Measurements from ENCODE around the gene WDR49. TPM values are rescaled to one million over a fixed set of nuclear protein-coding genes. Genes with fewer than 3 reads are reported as not detected.

Gene WDR49
- total and polyA plus RNA-seq, 2 experiments from 2014 or later: 0.95 TPM; not detected in 1

GRCh38 chr3:167538081-167538480, 115.7 kb downstream of the WDR49 start:
- TF ChIP-seq, protein P1, sequence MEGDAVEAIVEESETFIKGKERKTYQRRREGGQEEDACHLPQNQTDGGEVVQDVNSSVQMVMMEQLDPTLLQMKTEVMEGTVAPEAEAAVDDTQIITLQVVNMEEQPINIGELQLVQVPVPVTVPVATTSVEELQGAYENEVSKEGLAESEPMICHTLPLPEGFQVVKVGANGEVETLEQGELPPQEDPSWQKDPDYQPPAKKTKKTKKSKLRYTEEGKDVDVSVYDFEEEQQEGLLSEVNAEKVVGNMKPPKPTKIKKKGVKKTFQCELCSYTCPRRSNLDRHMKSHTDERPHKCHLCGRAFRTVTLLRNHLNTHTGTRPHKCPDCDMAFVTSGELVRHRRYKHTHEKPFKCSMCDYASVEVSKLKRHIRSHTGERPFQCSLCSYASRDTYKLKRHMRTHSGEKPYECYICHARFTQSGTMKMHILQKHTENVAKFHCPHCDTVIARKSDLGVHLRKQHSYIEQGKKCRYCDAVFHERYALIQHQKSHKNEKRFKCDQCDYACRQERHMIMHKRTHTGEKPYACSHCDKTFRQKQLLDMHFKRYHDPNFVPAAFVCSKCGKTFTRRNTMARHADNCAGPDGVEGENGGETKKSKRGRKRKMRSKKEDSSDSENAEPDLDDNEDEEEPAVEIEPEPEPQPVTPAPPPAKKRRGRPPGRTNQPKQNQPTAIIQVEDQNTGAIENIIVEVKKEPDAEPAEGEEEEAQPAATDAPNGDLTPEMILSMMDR (IDR thresholded peaks at IDR 0.05; ENCODE audit: low read depth, low read length): no peak
- Histone ChIP-seq H3K36me3 (no peaks in the 10 kb centered on the region), H3K9me3 (ENCODE audit: low read depth) (no peaks in the 10 kb centered on the region), H3K4me1 (ENCODE audit: low read depth) (no peaks in the 10 kb centered on the region), H3K4me3 (no peak overlapping the region), H3K27ac (no peak overlapping the region), H3K27me3 (no peaks in the 10 kb centered on the region)
- DNase-seq (ENCODE audit: low read depth in 1 of 2, low spot score in 1 of 2): no peak

GRCh38 chr3:167521006-167521355, 132.8 kb downstream of the WDR49 start:
- no peak overlapping the region for H3K4me3 ChIP-seq

DNA sequence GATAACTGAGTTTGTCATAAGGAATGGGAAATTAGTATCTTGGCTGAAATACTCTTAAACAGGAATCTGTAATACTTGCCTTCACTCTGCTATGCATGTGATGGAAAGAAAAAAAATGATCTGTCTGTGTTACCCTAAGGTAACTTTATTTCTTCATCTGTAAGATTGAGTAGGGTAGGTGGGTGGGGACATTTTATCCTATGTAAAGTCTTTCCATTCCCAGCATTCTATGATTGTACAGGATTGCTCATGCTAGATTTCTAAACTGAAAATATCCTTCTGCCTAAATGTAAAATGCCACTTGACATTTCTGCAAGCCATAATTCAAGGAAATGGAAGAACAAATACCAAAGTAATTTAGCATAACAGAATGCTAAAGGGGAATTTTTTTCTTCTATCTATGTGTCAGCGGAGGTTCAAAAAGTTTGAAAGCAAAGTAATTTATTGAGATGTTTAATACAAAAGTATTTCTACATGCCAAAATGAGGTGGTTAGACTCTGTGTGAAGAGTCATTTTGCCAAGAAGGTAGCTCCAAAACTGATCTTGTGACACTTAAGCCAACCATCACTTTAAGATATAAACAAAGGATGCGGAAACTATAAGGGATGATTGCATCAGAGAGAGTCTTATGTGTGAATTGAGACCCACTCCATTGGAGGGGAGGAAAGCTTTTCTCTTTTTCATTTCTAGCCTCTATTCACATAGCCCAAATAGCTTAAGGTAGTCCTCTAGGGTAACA, 133.3 kb downstream of the WDR49 start:
- Histone ChIP-seq H3K4me1 (ENCODE audit: low read depth) (no peaks in the 10 kb centered on the region), H3K27me3 (no peaks in the 10 kb centered on the region), H3K4me3 (no peak overlapping the region), H3K9me3 (ENCODE audit: low read depth) (no peaks in the 10 kb centered on the region), H3K27ac (no peak overlapping the region), H3K36me3 (no peaks in the 10 kb centered on the region)
- no peak for DNase-seq (ENCODE audit: low read depth in 1 of 2, low spot score in 1 of 2)
- TF ChIP-seq, protein P1 (IDR thresholded peaks at IDR 0.05; ENCODE audit: low read depth, low read length): no peak

More at GRCh38 chr3:167521006-167521355, 132.8 kb downstream of the WDR49 start:
- no peaks in the 10 kb centered on the region for H3K4me1 ChIP-seq (ENCODE audit: low read depth)
- DNase-seq (ENCODE audit: low read depth in 1 of 2, low spot score in 1 of 2): no peak
- no peak overlapping the region for H3K27ac ChIP-seq
- H3K9me3 ChIP-seq (ENCODE audit: low read depth): no peaks in the 10 kb centered on the region
- no peaks in the 10 kb centered on the region for H3K27me3 ChIP-seq
- no peaks in the 10 kb centered on the region for H3K36me3 ChIP-seq
- TF ChIP-seq, protein P1 (IDR thresholded peaks at IDR 0.05; ENCODE audit: low read depth, low read length): no peak

- Histone ChIP-seq H3K27ac (no peak overlapping the region), H3K4me1 (ENCODE audit: low read depth) (no peaks in the 10 kb centered on the region), H3K36me3 (no peaks in the 10 kb centered on the region), H3K4me3 (no peak overlapping the region), H3K9me3 (ENCODE audit: low read depth) (no peaks in the 10 kb centered on the region), H3K27me3 (no peaks in the 10 kb centered on the region)
- no peak for DNase-seq (ENCODE audit: low read depth in 1 of 2, low spot score in 1 of 2)
- TF ChIP-seq, protein P1 (IDR thresholded peaks at IDR 0.05; ENCODE audit: low read depth, low read length): no peak
Measured at GRCh38 chr3:167507954-167508353, 145.8 kb downstream of the WDR49 start.

GRCh38 chr3:167502401-167502800, 151.3 kb downstream of the WDR49 start:
- DNase-seq (ENCODE audit: low read depth in 1 of 2, low spot score in 1 of 2): no peak
- peaks cover 26% of the 10 kb centered on the region for H3K4me1 ChIP-seq (ENCODE audit: low read depth)
- no peak overlapping the region for H3K27ac ChIP-seq
- H3K4me3 ChIP-seq: no peak overlapping the region
- H3K27me3 ChIP-seq: no peaks in the 10 kb centered on the region
- TF ChIP-seq, protein P1 (IDR thresholded peaks at IDR 0.05; ENCODE audit: low read depth, low read length): no peak
- H3K9me3 ChIP-seq (ENCODE audit: low read depth): no peaks in the 10 kb centered on the region
- no peaks in the 10 kb centered on the region for H3K36me3 ChIP-seq

All from cardiac muscle cell (in vitro differentiated cells and primary cell).